HS-5 (cell line): ENCODE measurements around the gene BHLHE40.

Experiments used
- DNase-seq: peaks from one replicate; pipeline ENCODE4 v3.0.0-alpha.2; 2012; ENCODE audit warnings: low read depth

The BHLHE40 gene

GRCh38 chr3:5019411-5020241 is 40.4 kb downstream of the BHLHE40 start:
- DNase-seq: no peak

- no peak for DNase-seq
Measured at GRCh38 chr3:5020242-5020722, 41.0 kb downstream of the BHLHE40 start.

DNA sequence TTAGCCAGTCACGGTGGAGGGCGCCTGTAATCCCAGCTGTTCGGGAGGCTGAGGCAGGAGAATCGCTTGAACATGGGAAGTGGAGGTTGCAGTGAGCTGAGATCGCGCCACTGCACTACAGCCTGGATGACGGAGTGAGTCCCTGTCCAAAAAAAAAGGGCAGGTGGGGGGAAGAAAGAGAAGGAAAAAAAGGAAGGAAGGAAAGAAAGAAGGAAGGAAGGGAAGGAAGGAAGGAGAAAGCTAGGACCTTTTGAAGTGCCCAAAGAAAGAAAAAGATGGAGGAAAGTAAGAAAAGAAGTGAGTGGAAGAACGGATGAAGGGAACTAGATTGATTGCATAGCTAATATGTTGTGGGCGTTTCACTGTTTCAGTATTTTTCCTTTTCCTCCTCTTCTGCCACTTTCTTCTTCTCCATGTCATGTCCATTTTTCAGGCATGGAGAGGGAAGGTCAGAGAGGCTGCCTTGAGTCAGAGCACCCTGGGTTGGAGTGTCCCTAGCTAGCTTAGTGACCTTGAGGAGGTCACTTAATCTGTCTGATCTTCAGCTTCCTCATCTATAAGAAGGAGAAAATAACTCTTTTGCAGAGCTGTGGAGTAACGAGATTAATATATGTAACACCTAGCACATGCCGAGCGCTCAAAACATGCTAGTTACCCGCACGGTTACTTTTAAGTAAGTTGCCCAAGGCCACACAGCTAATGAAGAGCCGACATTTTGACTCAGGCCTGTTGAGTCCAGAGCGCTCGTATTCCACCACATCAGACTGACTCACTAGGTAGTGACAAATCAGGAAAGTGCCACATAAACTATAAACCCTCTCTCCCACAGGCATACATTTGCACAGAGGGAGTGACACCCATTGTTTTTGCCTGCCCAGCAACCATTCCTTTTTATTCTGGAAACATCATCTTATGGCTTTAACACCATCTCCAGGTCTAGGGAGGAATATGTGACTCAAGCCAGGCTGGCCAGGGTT is 42.2 kb downstream of the BHLHE40 start:
- DNase-seq: no peak

- no peak for DNase-seq
Measured at GRCh38 chr3:5022187-5022965, 43.1 kb downstream of the BHLHE40 start.

DNA sequence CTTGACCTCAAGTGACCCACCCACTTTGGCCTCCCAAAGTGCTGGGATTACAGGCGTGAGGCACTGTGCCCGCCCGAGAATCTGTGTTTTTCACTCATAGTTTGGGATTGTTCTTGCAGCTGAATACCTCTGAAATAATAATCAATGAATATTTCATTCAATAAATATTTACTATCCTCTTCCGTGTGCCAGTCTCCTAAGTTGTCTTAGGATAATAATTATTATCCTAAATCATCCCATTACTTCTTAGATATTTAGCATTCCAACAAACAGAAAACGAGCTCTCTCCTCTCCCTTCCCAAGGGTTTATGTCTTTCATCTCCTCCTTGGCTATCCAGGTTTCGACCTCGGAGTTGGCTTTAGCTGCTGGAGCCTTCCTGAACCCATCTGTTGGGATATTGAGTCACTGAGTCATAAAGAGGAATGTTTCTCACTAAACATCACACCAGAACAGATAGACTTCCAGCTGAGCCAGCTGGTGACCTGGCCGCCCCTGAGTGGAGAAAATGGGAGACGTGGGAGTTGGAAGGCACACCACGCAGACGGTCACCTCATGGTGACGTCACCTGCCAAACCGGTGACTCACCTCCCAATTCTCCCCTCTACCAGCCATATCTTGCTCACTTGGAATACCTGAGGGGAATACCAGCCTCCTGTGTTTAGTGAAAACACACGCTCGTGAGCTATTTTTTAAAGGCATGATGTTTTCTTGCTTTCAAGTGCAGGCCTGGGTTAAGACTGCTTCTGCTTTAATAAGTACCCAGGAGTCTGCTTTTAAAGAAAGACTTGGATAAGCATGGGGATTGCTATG is 43.9 kb downstream of the BHLHE40 start:
- DNase-seq: peak; percentile 97

GRCh38 chr3:5023777-5024346 is 44.6 kb downstream of the BHLHE40 start:
- no peak for DNase-seq

DNA sequence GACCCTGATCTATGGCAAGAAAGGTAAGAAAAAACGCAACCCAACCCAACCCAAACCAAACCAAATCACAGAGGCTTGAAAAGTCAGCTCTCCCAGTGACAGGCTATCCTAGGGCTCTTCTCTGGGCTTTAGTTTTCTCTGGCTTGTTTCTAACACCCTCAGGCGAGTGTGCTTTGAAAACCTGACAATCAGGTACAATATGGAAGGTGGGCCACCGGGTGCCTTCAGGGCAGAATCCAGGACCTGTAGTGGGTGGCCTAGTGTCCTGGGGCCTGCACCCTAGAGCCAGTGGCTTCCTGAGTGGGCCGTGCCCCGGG is 46.8 kb downstream of the BHLHE40 start:
- no peak for DNase-seq

- DNase-seq: no peak
Measured at GRCh38 chr3:5029715-5030114, 50.5 kb downstream of the BHLHE40 start.

DNA sequence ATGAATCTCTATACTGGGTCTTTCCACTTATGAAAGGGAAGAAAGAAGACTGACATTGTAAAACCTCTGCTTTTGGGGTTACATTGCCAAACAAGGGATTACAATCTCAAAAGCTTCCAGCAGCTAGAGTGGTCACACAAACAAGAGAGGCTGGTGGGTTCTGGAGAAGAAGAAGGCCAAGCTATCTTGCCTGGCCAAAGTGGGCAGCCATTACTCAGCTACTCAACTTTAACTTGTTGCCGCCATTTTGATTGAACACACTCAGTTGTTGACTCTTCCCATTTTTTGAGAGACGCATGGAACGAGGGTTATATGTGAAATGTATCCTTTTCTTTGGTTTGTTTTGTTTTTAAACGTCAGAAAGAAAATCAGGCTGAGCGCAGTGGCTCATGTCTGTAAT is 50.9 kb downstream of the BHLHE40 start:
- no peak for DNase-seq

- no peak for DNase-seq
Measured at GRCh38 chr3:5032844-5033243, 53.6 kb downstream of the BHLHE40 start.
